Sciatic nerve (tissue), 2 donors: ENCODE data around the gene PCSK6. TPM values are rescaled to one million over a fixed set of nuclear protein-coding genes. Genes with fewer than 3 reads are reported as not detected.
"Not testable (repeated sequence)": the region's sequence is repeated elsewhere in the genome, so short reads cannot be mapped to it uniquely, and the experiment has no call there.

Experiments used
- ATAC-seq: fragments of 200-7000 bp; cut with Tn5 transposase; one replicate; pipeline ENCODE4 v1.9.1; 2020; ENCODE audit warnings: mild to moderate bottlenecking, moderate library complexity
- DNase-seq: peaks from one replicate; pipeline ENCODE4 v3.0.0-alpha.2; 2020; ENCODE audit warnings: low spot score
- intact Hi-C: fragments of 100-400 bp; cut with DNase I; formaldehyde crosslinking; loops from one replicate; pipeline ENCODE4 v1.14.2; 2022
- total RNA-seq: library from RNA; stranded (reverse); fragmentation: NEBNext Ultra II Directional; extraction: Animal tissue kit (Norgen Biotek cat#: 25700); gene quantifications from one replicate; pipeline ENCODE4 v1.2.1, GENCODE V29; 2021
- donor health status: DM: no; HTN: no; CAD: no.
- donor health status: DM: no; HTN: no; CAD: no.

The PCSK6 gene
- total RNA-seq, 1 donor from 2014 or later = 13.9 TPM

DNA sequence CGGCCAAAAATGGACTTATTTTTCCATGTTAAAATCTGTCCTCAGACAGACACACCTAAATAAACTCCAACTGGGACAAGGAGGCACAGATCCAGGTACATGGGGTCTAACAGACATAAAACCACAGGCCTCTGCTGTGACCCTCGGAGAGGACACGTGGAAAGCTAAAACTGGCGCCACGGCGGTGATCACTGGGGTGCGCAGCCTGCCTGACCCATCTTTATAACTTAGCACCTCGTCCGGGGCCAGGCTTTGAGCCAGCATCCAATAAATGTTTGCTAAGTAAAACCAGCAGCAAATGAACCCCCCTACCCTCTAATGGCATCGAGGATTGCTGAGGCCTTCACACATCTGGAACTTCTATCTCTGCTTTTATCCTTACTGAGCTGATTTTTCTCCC is 15.3 kb downstream of the PCSK6 start:
- DNase-seq = peak; percentile 34
- ATAC-seq = no peak
- intact Hi-C loops = no loop called here

DNA sequence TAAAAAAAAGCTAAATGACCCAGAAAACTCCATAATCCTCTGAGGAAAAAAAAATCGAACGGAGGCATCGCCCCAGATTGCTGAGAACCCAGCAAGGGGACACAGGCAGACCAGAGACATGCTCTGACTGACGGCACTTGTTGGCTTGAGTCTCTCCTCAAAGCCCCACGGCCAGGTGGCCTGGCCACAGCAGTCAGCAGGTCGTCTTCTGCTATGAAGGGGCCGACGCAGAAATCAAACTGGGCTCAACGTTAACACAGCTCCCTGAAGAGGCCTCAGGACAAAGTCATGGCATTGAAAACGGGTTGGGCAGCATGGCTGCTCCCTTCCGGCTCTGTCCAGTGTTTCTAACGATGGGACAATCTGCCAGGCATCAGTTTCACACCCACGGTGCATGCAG is 17.5 kb downstream of the PCSK6 start:
- intact Hi-C loops = no loop called here
- no peak for DNase-seq
- no peak for ATAC-seq

DNA sequence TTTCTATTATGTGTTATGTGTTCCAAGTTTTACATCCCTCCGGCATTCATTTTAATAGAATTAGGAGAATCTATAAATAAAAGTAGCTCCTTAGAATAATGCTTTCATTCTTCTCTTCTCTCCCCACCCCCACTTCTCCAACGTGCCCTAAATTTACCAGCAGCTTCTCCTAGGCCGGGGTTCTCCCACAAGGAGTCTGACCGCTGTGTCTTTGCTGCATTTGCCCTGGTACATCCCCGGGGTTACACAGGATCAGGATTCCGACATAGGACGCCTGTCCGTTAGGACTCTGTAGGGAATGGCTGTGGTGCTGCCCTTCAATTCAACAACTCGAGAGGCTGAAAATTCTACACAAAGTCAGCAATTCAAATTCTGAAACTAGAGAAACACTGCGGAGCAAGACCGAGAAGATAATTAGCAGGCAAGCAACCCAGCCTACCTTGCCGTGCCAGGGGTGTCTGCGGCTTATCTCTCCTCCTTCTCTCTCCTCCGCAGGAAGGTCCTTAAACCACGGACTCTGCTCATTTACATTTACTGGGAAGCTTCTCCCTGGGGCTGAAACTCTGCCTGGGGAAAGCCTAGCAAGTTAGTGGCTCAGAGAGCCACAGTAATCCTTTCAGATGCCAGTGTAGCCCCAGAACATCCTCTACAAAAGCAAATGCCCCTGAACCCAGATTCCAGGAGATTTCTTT is 18.8 kb downstream of the PCSK6 start:
- DNase-seq = no peak
- intact Hi-C loops = no loop called here
- no peak for ATAC-seq

DNA sequence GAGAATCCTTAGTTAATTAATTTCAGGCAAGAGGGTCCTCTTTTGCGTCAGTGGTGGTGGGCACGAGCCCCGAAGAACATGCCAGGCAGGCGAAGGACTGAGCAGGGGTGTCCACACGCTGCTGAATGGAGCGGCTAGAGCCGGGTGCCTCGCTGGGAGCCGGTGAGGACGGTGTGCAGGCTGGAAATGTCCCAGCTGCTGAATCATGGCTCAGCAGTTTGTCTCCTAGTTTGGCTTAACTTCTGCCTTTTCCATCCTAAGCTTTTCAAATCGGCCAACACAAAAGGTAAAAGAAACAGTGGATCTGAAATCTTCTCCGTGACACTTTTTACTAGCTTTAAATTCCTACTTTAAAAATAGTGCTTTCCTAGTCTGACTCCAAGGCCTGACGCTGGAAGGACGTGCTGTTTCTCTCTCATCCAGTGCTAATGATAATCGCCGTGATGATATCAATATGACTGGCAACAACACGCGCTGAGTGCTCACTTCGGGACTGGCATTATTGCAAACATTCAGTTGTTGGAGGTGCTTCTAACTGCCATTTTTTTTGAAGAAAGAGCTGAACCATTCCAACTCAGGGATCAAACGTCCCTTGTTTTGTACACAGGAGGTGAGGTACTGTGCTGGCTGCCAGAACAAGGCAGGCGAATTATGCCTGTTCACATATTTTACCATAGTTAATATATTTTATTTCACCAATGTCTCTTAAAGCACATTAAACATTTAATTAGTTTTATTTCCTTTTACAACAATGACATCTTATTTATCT is 19.8 kb downstream of the PCSK6 start:
- ATAC-seq (no peak), DNase-seq (no peak)

GRCh38 chr15:101466188-101466587 is 23.3 kb downstream of the PCSK6 start:
- DNase-seq = no peak
- no peak for ATAC-seq
- intact Hi-C loops = no loop called here

More for the DNA sequence above, 19.8 kb downstream of the PCSK6 start:
- intact Hi-C loops = no loop called here

DNA sequence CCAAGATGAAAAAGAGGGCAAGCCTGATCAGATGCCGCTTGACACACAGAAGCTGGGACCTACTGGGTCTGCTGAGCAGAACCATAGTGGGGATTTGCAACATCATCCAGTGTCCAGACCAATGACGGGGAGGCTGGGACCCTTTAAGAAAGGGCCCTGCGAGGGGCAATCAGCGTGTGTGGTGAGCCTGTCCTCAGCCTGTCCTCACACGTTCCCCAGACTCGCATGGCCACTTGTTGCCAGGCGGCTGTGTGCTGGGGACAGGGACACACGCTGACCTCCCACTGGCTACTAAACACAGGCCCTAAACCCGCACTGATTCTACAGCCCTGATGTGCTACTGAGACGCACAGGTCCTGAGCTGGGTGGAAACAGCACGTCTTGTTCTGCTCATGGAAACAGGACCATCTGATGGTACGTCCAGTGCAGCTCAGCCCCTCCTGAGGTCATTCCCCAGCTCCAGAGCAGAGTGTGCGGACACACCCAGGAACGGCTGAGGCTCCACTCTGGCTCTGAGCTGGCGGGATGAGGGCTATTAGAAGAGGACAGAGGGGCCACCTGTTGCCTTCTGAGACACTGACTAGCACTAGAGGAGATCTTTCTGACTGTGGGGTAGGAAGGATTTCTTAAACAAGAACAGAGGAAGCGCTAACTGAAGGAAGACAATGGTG is 24.4 kb downstream of the PCSK6 start:
- no peak for ATAC-seq
- intact Hi-C loops = no loop called here
- no peak for DNase-seq

- no peak for ATAC-seq
Measured at GRCh38 chr15:101464256-101464998, 25.1 kb downstream of the PCSK6 start.

GRCh38 chr15:101463696-101464095 is 25.8 kb downstream of the PCSK6 start:
- ATAC-seq, DNase-seq, intact Hi-C loops: not testable (repeated sequence)

More at GRCh38 chr15:101464256-101464998, 25.1 kb downstream of the PCSK6 start:
- intact Hi-C loops = no loop called here
- DNase-seq = no peak

- ATAC-seq (no peak), DNase-seq (no peak)
- intact Hi-C loops = no loop called here
Measured at GRCh38 chr15:101463270-101463669, 26.2 kb downstream of the PCSK6 start.

DNA sequence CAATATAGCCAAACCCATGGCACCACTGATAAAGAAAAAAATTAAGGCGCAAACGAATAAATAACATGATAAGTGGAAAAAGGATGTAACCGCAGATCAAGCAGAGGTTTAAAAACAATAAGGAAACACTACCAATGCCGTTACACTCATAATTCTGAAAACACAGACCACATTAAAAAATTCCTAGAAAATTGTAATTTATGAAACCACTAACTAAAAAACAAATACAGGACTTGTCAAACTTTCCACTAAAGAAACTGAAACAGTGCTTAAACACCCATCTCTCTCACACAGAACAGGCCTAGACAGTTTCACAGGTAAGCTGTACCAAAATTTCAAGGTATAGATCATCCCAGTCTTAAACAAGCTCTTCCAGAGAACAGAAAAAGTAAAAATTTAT is 28.4 kb downstream of the PCSK6 start:
- DNase-seq (no peak), ATAC-seq (no peak)
- intact Hi-C loops = no loop called here

DNA sequence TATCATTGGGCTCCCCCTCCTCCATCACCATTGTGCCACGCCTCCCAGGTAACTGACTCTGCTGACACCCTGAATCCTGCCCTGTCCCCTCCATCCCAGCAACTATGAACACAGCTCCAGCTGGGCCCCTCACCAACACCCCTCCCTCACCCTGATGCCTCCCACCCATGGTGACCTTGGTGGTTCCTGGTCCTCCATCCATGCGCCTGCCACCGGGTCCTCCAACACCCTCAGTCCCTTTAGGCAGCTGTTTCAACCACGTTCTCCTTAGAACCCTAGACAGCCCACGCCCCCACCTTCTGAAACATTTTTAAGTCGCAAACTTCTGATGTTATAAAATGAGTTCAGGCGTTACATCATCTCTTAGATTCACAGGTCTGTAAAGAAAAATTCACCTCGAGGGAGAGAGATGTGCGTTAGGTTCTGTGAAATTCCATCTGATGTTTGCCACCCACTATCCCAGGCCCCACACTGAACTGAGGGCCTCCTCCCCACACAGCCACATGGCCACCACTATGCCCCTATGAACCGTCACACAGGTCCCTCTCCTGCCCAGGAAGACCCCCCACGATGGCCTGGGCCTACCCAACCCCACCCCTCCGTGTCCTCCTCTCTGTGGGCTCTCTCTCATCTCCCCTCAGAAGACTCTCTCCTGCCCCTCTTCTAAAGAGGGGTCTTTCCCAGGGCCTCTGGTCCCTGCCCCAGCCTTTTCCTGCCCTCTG is 29.8 kb downstream of the PCSK6 start:
- ATAC-seq (no peak), DNase-seq (peak; percentile 13)
- intact Hi-C loops = no loop called here

GRCh38 chr15:101458908-101459578 is 30.5 kb downstream of the PCSK6 start:
- ATAC-seq (peak; percentile 79), DNase-seq (peak; percentile 59)
- intact Hi-C loops = no loop called here

DNA sequence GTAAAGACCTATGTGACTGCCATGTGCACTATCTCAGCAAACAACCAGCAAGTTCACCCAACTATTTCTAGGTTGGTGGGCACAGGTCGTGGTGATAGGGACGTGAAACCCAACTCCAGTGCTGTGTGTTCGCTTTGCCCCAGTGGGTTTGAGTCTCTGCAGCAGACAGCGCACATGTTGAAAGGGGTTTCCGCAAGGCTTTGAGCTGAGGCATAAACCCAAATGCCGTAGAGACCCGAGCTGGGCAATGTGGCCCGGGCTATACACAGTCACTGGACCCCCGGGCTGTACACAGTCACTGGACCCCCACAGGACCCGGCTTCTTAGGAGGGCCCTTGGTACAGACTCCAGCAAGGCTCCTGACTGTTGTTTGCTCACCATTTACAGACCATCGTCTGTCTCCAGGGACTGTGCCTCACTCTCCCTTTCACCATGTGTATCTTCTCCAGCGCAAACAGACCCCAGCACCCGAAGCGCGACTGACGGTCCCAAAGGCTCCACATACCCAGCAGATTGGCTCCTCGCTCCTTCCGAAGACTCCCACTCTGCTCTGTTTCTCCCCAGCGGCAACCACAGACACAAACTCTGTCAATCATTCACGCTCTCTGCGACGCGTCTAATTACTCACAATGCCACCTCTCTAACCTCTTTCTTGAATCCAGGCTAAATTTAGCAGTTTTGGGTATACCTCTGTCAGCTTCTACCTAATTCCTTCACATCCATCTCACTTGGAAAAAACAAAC is 31.2 kb downstream of the PCSK6 start:
- no peak for ATAC-seq
- intact Hi-C loops = no loop called here
- DNase-seq = peak; percentile 44

DNA sequence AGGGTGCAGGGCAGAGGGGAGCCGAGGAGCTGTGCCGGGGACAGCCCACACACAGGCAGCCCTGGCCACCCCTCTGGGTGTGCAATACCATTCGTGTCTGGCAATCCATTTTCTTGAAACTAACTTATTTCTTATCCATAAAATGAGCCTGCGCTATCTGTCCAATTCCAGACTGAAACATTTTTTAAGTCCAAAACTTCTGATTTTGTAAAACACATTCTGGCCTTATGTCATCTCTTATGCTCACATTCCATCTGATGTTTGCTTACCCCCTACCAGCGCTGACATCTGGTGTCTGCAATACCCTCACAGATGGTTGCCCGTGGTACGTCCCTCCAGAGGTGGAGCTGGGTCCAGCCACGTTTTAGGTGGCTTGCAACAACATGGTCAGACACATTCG is 31.8 kb downstream of the PCSK6 start:
- intact Hi-C loops = no loop called here
- ATAC-seq (no peak), DNase-seq (peak; percentile 31)

- DNase-seq (peak; percentile 22), ATAC-seq (no peak)
- intact Hi-C loops = no loop called here
Measured at GRCh38 chr15:101456057-101456739, 33.3 kb downstream of the PCSK6 start.

- ATAC-seq (no peak), DNase-seq (peak; percentile 53)
- intact Hi-C loops = no loop called here
Measured at GRCh38 chr15:101455291-101456025, 34.0 kb downstream of the PCSK6 start.
